ENCODE measurements around the gene PPARD. TPM values are rescaled to one million over a fixed set of nuclear protein-coding genes. Genes with fewer than 3 reads are reported as not detected.
A peak's percentile ranks its signal among the peaks of the same experiment; 100 is the strongest.
"Not testable (repeated sequence)": the region's sequence is repeated elsewhere in the genome, so short reads cannot be mapped to it uniquely, and the experiment has no call there.

Gene PPARD
- total and polyA plus RNA-seq, 2 of the 13 experiments (the other 11 are each of a cell fraction or from before 2014, with no cell fraction given) = 6.1 to 13.3 TPM

GRCh38 chr6:35332074-35332887, 10.1 kb upstream of the PPARD start (continued):
- TF ChIP-seq HOMEZ (CRISPR knock-in tag; IDR thresholded peaks at IDR 0.05; ENCODE audit: low read depth) = peak; percentile 68; the same call in 1 of the 2 replicates
- TF ChIP-seq BCL6 (CRISPR knock-in tag; IDR thresholded peaks at IDR 0.05) = peak; percentile 66
- TF ChIP-seq TARDBP (CRISPR knock-in tag; IDR thresholded peaks at IDR 0.05) = peak; percentile 90; the same call in 1 of the 2 replicates
- TF ChIP-seq ZGPAT (CRISPR knock-in tag; IDR thresholded peaks at IDR 0.05) = peak; percentile 76
- TF ChIP-seq MYNN (CRISPR knock-in tag; IDR thresholded peaks at IDR 0.05; ENCODE audit: low read depth) = peak; percentile 98; the same call in 1 of the 2 replicates
- TF ChIP-seq KDM3A (CRISPR knock-in tag; IDR thresholded peaks at IDR 0.05; ENCODE audit: low read depth) = peak; percentile 85
- peak; percentile 69; the same call in 1 of the 2 replicates for TF ChIP-seq ZNF276 (CRISPR knock-in tag; IDR thresholded peaks at IDR 0.05; ENCODE audit: low read depth)
- TF ChIP-seq NONO (IDR thresholded peaks at IDR 0.05) = not testable (repeated sequence)
- peak; percentile 87 for TF ChIP-seq NONO (CRISPR knock-in tag; conservative IDR thresholded peaks at IDR 0.05)
- peak; percentile 82; the same call in 1 of the 2 replicates for TF ChIP-seq ZNF451 (CRISPR knock-in tag; IDR thresholded peaks at IDR 0.05)
- TF ChIP-seq NCOA2 (CRISPR knock-in tag; IDR thresholded peaks at IDR 0.05) = peak; percentile 53
- 0 out of 2 replicates have a peak, but pooled peaks have one; percentile 27 for TF ChIP-seq ESRRA (CRISPR knock-in tag; IDR thresholded peaks at IDR 0.05; ENCODE audit: low read depth)
- peak; percentile 88; the same call in 1 of the 2 replicates for TF ChIP-seq MTA1 (CRISPR knock-in tag; IDR thresholded peaks at IDR 0.05; ENCODE audit: borderline replicate concordance)
- peak; percentile 96 for TF ChIP-seq FOXA3 (CRISPR knock-in tag; IDR thresholded peaks at IDR 0.05)
- peak; percentile 65 for TF ChIP-seq PPARG (CRISPR knock-in tag; conservative IDR thresholded peaks at IDR 0.05)
- TF ChIP-seq SKI (IDR thresholded peaks at IDR 0.05; ENCODE audit: partially characterized antibody) = peak; percentile 50
- peak; percentile 60; the same call in 1 of the 2 replicates for TF ChIP-seq HMG20B (CRISPR knock-in tag; conservative IDR thresholded peaks at IDR 0.05)
- 0 out of 2 replicates have a peak, but pooled peaks have one; percentile 46 for TF ChIP-seq ATF5 (CRISPR knock-in tag; IDR thresholded peaks at IDR 0.05; ENCODE audit: low read depth)
- TF ChIP-seq ZNF430 (CRISPR knock-in tag; IDR thresholded peaks at IDR 0.05) = peak; percentile 74
- TF ChIP-seq HNF4A (CRISPR knock-in tag; IDR thresholded peaks at IDR 0.05) = peak; percentile 65
- 0 out of 2 replicates have a peak, but pooled peaks have one; percentile 43 for TF ChIP-seq ELF3 (CRISPR knock-in tag; IDR thresholded peaks at IDR 0.05)
- peak; percentile 97 for TF ChIP-seq MEIS1 (CRISPR knock-in tag; IDR thresholded peaks at IDR 0.05; ENCODE audit: borderline replicate concordance)
- TF ChIP-seq PHF20 (CRISPR knock-in tag; IDR thresholded peaks at IDR 0.05) = 0 out of 2 replicates have a peak, but pooled peaks have one; percentile 37

All from HepG2 (cell line).